Measurements from ENCODE around the gene CAPZB. TPM values are rescaled to one million over a fixed set of nuclear protein-coding genes. Genes with fewer than 3 reads are reported as not detected.
A peak's percentile ranks its signal among the peaks of the same experiment; 100 is the strongest.

CAPZB gene
- total and polyA plus RNA-seq, 2 donors (not counting 3 experiments of a cell fraction or from before 2014, with no cell fraction given) = 196 to 347 TPM

DNA sequence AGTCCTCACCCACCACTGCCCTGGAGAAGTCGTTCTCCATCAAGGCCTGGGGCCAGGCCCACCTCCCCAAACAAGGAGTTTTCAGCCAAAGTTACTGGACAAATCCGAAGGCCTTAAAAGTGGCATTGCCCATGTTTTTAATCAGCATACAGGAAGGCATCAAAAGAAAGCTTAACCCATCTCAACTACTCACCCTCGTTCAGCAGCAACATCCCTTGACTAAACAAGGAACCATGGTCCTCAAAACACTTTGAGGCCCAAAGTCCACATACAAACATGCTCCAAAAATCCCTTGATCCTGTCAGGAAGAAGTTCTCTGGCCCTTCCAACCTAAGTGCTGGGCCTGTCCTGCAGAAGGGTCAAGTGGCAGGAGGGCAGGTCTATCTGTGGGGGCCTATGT is 1.6 kb downstream of the CAPZB start:
- ChIA-PET POLR2A (no interaction called here), CTCF (interaction anchor here (1.6 kb wide), 1 partner anchor 170 kb away, joined by 5 read pairs; no protein-coding TSS in a partner anchor)
- TF ChIP-seq FOS (IDR thresholded peaks at IDR 0.05; ENCODE audit: borderline replicate concordance, insufficient read depth, low read length) (no peak), POLR2A (IDR thresholded peaks at IDR 0.05; ENCODE audit: low read depth, low read length) (no peak), MYC (IDR thresholded peaks at IDR 0.05; ENCODE audit: low read depth, low read length) (no peak), POLR2AphosphoS5 (IDR thresholded peaks at IDR 0.05; ENCODE audit: insufficient read depth, low read depth, low read length) (no peak), CTCF (IDR thresholded peaks at IDR 0.05; ENCODE audit: extremely low read depth in 1 of 2, insufficient read depth in 1 of 2, low read depth in 1 of 2, low read length in 2 of 2) (no peak), JUN (IDR thresholded peaks at IDR 0.05; ENCODE audit: borderline replicate concordance, insufficient read depth, insufficient read length, low read depth) (no peak), MAX (IDR thresholded peaks at IDR 0.05; ENCODE audit: insufficient read depth, insufficient read length) (no peak), GATA2 (IDR thresholded peaks at IDR 0.05; ENCODE audit: insufficient read depth, insufficient read length, low read depth, low read length) (no peak), EZH2 (IDR thresholded peaks at IDR 0.05; ENCODE audit: borderline replicate concordance, low read depth, low read length, severe bottlenecking) (no peak)
- no peak overlapping the region for H2AFZ ChIP-seq (ENCODE audit: low read depth, low read length)
- peaks cover 41% of the 10 kb centered on the region for H3K4me1 ChIP-seq (ENCODE audit: control insufficient read depth, extremely low read depth, insufficient read depth, low read length)
- no peaks in the 10 kb centered on the region for H3K27me3 ChIP-seq (ENCODE audit: control insufficient read depth in 2 of 2, insufficient read depth in 2 of 2, low read length in 2 of 2)
- H3K4me2 ChIP-seq (ENCODE audit: insufficient read depth, low read length) = peak overlapping the region; percentile 37
- peak overlapping the region; percentile 82 for H3K9ac ChIP-seq (replicated peaks; ENCODE audit: extremely low read depth, insufficient read depth, low read length)
- H3K9me3 ChIP-seq (replicated peaks; ENCODE audit: control insufficient read depth, insufficient read depth, low read length) = no peaks in the 10 kb centered on the region
- FAIRE-seq = no peak
- H3K36me3 ChIP-seq (ENCODE audit: control insufficient read depth in 2 of 2, extremely low read depth in 1 of 2, insufficient read depth in 2 of 2, low read length in 2 of 2) = no peaks in the 10 kb centered on the region
- peaks cover 6% of the 10 kb centered on the region for H4K20me1 ChIP-seq (replicated peaks; ENCODE audit: control insufficient read depth, extremely low read depth, insufficient read depth, low read length)
- peak overlapping the region in 2 of 3 experiments; percentile 69 to 98 for H3K4me3 ChIP-seq (replicated peaks in 1 of 3; ENCODE audit: insufficient read depth in 1 of 3, low read depth in 1 of 3, low read length in 3 of 3)
- no peak for DNase-seq (ENCODE audit: low read depth, low spot score)
- intact Hi-C loops (cut with micrococcal nuclease) (loop anchor here (1.0 to 2.0 kb wide), 2 partner anchors 14 to 45 kb away; no protein-coding TSS in a partner anchor), dilution Hi-C loops (cut with MboI; ENCODE audit: extremely low pct_ligation_motif_present, low sequenced_read_pairs) (no loop called here)
- H3K9me1 ChIP-seq (replicated peaks; ENCODE audit: control insufficient read depth, extremely low read depth, insufficient read depth, low read length) = no peaks in the 10 kb centered on the region
- peaks cover 65% of the 10 kb centered on the region for H3K79me2 ChIP-seq (ENCODE audit: control insufficient read depth, insufficient read depth, low read length)
- no peak overlapping the region for H3K27ac ChIP-seq (ENCODE audit: insufficient read depth, low read depth, low read length)
- no TSS peak for BruUV-seq (replicated peaks)
